ENCODE measurements around the gene BORCS5.

The BORCS5 gene

GRCh38 chr12:12380949-12381593 lies 24.2 kb downstream of the BORCS5 start:
- no peak for DNase-seq (ENCODE audit: extremely low read depth, insufficient read length)
- no peak for TF ChIP-seq CTCF (IDR thresholded peaks at IDR 0.05; ENCODE audit: insufficient read depth, low read length, poor library complexity, severe bottlenecking)
- Histone ChIP-seq H3K4me3 (replicated peaks; ENCODE audit: low read depth, low read length) (no peak overlapping the region), H3K27me3 (replicated peaks; ENCODE audit: control insufficient read depth, insufficient read depth, low read length) (no peaks in the 10 kb centered on the region), H3K36me3 (ENCODE audit: control insufficient read depth, insufficient read depth, low read length) (peaks cover 2% of the 10 kb centered on the region; the same call in 1 of the 2 replicates)

GRCh38 chr12:12381982-12382381 lies 25.1 kb downstream of the BORCS5 start:
- no peak for DNase-seq (ENCODE audit: extremely low read depth, insufficient read length)
- TF ChIP-seq CTCF (IDR thresholded peaks at IDR 0.05; ENCODE audit: insufficient read depth, low read length, poor library complexity, severe bottlenecking), result no peak
- peaks cover 2% of the 10 kb centered on the region; the same call in 1 of the 2 replicates for H3K36me3 ChIP-seq (ENCODE audit: control insufficient read depth, insufficient read depth, low read length)
- H3K4me3 ChIP-seq (replicated peaks; ENCODE audit: low read depth, low read length), result no peak overlapping the region
- no peaks in the 10 kb centered on the region for H3K27me3 ChIP-seq (replicated peaks; ENCODE audit: control insufficient read depth, insufficient read depth, low read length)

GRCh38 chr12:12384571-12385340 lies 27.9 kb downstream of the BORCS5 start:
- DNase-seq (ENCODE audit: extremely low read depth, insufficient read length), result no peak
- Histone ChIP-seq H3K4me3 (replicated peaks; ENCODE audit: low read depth, low read length) (no peak overlapping the region), H3K27me3 (replicated peaks; ENCODE audit: control insufficient read depth, insufficient read depth, low read length) (no peaks in the 10 kb centered on the region), H3K36me3 (ENCODE audit: control insufficient read depth, insufficient read depth, low read length) (peaks cover 2% of the 10 kb centered on the region; the same call in 1 of the 2 replicates)
- TF ChIP-seq CTCF (IDR thresholded peaks at IDR 0.05; ENCODE audit: insufficient read depth, low read length, poor library complexity, severe bottlenecking), result no peak

- no peak for DNase-seq (ENCODE audit: extremely low read depth, insufficient read length)
- no peaks in the 10 kb centered on the region for H3K27me3 ChIP-seq (replicated peaks; ENCODE audit: control insufficient read depth, insufficient read depth, low read length)
- no peak overlapping the region for H3K4me3 ChIP-seq (replicated peaks; ENCODE audit: low read depth, low read length)
- TF ChIP-seq CTCF (IDR thresholded peaks at IDR 0.05; ENCODE audit: insufficient read depth, low read length, poor library complexity, severe bottlenecking), result no peak
- H3K36me3 ChIP-seq (ENCODE audit: control insufficient read depth, insufficient read depth, low read length), result no peaks in the 10 kb centered on the region
Observed at GRCh38 chr12:12387501-12387900, 30.6 kb downstream of the BORCS5 start.

GRCh38 chr12:12392413-12392812 lies 35.5 kb downstream of the BORCS5 start:
- no peaks in the 10 kb centered on the region for H3K27me3 ChIP-seq (replicated peaks; ENCODE audit: control insufficient read depth, insufficient read depth, low read length)
- no peak for TF ChIP-seq CTCF (IDR thresholded peaks at IDR 0.05; ENCODE audit: insufficient read depth, low read length, poor library complexity, severe bottlenecking)
- DNase-seq (ENCODE audit: extremely low read depth, insufficient read length), result no peak

More at GRCh38 chr12:12392413-12392812, 35.5 kb downstream of the BORCS5 start:
- no peaks in the 10 kb centered on the region for H3K36me3 ChIP-seq (ENCODE audit: control insufficient read depth, insufficient read depth, low read length)
- H3K4me3 ChIP-seq (replicated peaks; ENCODE audit: low read depth, low read length), result no peak overlapping the region

Measured in GM06990 (cell line).